Renal cortical epithelial cell (primary cell): Measurements from ENCODE around the gene SMPD3. TPM values are rescaled to one million over a fixed set of nuclear protein-coding genes. Genes with fewer than 3 reads are reported as not detected.
"Not testable (repeated sequence)": the region's sequence is repeated elsewhere in the genome, so short reads cannot be mapped to it uniquely, and the experiment has no call there.

Source experiments
- DNase-seq: peaks from one replicate; pipeline ENCODE4 v3.0.0-alpha.2; 2011; ENCODE audit warnings: low read depth
- total RNA-seq: library from RNA; depleted of rRNA; stranded (reverse); fragments of >200 nt; gene quantifications from 2 replicates; pipeline ENCODE4 v1.2.3, GENCODE V29; 2014

SMPD3 gene
- total RNA-seq: under 0.01 TPM in 1 of 2 replicates, not detected in the other

DNA sequence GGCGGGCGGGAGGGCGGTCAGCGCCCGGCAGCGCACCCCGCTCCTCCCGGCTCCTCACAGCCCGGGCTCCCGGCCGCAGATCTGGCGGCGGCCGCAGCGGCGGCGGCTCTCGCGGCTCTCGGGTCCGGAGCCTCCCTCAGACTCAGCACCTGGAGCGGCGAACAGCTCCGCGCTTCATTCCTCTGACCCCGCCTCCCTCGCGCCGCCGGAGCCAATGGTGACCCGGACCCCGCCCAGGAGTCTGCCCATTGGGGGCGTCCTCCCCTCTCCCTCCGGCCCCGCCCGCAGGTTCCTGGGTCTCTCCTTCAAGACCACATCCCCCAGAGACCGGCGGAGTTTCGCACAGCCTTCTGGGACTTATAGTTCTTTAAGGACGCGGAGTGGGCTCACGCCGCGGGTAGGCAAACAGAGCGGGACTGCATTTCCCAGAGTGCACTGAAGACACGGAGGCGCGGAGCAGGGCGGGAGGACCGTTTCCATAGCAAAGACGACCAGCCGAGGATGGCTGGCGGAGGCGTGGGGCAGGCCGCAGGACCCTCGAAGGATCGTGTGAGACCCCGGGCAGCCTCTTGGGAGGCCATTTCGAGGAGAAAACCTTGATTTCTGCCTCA is at the start of gene SMPD3:
Gene SMPD3 (minus strand): TSS at position 149 of the 611 bp plus-strand sequence. CDS start 76,327 bp downstream, outside the sequence.
- peak; percentile 92 for DNase-seq

DNA sequence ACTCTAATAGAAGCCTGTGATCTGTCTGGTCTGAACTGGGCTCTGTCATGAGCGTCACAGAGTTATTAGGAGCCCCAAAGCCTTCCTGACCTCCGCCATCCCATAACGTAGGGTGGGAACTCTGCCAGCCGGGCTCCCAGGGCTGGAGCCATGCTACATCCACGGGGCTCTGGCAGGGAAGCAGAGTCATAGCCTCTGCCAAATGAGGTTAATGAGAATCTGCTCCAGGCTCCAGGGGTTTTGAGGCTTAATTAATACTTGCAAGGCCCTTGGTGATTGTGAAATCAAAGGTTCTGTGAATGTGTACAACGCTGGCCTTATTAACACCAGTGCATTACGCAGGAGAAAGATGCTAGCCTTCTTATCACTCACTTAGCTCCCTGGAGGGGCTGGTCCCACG is 48.4 kb upstream of the SMPD3 start:
- DNase-seq: peak; percentile 5

DNA sequence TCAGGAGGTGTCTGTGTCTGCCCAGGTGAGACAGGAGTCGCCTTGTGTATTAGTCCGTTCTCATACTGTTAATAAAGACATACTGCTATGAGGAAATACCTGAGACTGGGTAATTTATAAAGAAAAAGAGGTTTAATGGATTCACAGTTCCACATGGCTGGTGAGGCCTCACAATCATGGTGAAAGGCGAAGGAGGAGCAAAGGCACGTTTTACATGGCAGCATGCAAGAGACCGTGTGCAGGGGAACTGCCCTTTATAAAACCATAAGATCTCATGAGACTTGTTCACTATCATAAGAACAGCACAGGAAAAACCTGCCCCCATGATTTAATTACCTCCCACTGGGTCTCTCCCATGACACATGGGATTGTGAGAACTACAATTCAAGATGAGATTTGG is 46.0 kb upstream of the SMPD3 start:
- DNase-seq: not testable (repeated sequence)

DNA sequence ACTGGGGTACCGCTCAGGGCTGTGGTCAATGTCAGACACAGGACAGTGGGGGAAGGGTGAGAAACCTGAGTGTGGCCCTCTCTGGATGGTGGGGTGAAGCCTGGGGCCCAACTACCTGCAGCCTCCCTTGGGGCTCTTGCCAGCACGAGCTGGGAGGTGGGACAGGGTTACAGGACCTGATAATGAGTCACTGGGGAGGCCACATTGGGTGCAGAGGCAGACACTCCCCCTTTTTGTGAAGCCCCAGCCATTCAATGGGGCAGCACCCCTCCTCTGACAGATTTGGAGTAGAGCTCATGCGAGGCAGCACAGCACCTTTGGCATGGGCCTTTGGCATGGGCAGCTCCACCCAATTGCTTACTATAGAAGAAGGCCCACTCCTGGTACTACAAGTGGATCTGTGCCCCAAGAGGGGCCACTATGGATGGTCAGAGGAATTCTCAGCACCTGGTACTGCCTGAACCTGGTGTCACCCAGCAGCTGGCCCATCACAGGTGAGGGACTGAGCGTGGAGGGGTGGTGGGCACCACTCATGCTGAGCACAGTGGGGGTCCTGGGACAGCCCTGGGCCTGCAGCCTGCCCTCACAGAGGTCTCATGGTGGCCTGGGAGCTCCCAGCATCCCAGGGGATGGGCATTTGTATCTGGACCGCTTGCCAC is 45.2 kb upstream of the SMPD3 start:
- no peak for DNase-seq

DNA sequence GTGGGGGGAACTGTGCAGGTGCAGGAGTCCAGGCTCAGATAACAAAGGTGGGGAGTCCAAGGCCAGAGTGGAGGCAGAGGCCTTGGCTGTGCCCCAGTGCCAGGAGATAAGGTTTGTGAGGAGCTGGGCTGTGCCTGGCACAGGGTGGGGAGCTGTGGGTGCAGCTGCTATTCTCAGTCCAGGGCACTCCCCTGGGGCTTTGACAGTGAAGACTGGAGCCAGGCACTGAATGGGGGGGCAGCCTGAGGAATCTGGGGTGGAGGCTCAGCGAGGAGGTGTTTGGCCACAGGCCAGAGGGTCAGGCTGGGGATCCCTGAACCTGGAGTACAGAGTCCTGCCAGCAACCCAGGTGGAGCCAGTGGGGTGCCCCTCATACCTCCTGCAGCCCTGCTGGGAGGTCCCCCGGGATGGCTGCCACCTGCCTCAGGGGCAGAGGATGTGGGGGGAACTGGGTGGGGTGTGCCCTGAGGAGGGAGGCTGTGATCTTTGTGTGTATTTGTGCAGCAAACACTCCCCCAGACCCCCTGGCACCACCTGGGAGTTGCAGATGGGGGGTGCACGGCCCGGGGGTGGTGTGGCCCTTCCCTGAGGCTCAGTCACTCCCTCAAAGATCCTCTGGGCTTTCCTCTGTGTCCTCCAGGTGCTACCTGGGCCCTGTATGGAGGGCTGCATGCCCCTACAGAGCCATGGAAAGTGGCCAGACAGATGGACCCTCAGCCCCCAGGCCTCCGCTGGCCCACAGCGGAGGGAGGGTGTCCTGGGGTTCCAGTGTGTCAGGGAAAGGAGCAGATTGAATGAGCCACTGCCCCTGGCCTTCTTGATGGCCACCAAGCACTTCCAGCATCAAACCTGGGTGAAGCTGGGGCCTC is 44.5 kb upstream of the SMPD3 start:
- no peak for DNase-seq

DNA sequence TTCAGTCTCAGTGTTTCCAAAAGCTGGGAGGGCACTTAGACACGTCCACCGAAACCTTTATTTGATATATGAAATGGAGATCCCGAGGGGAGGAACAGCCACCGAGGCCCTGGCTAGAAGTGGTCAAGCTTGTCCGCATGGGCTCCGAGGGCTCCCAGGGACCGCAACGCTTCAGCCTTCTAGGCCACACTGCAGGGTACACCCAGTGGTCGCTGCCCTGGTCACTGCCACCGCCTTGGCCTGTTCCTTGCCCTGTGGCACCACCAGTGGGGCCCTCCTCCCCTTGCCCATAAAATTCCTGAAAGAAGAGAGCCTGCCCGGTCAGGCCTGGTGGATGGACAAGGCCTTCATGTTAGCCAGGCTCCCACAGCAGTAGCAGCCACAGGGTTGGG is 43.8 kb upstream of the SMPD3 start:
- no peak for DNase-seq

DNA sequence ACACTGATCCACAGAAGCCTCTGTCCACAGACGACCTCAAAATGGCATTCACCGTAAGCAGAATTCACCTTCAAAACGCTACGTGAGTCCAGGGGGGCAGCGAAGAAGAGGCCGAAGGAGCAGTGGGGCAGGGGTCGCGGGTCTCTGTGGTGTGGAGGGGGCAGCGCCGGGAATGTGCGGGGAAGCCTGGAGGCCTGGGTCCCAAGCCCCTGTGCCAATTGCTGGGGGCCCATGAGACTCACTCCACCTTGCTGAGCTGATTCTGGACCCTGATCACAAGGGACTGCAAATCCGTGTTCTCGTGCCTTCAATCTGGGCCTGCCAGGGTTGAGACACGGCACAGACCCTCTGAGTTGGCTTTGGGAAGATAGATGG is 43.3 kb upstream of the SMPD3 start:
- DNase-seq: no peak

DNA sequence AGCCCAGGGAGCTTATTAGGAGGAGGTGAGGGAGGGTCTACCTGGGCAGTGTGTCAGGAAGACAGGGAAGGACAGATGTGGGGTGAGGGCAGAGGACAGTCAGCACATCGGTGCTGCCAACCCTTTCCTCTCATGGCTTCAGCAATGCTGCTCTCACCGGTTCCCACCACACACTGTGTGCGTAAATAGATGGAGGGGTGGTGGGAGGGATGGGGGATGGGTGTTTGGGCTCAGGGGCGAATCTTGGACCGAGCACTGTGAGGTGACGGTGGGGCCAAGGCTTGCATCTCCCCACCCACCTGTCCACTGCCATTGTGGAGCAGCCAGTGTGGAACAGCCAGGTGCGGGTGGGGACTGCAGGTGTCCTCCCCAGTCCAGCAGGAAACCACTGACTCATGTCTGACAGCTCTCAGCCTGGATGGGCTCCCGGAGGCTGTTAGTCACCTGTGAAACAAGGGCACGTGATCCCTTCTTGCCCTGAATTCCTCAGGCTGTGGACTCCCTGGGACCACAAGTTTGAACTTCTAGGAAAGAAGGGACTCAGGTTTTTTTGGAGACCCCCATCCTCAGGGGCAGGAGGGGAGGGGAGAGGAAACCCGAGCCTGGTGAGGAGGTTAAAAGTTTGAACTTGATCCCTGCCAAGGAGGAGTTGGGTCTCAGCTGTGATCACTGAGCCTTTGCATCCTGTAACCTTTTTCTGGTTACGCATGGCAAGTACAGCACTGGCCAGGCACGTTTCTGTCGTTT is 42.7 kb upstream of the SMPD3 start:
- DNase-seq: peak; percentile 83

DNA sequence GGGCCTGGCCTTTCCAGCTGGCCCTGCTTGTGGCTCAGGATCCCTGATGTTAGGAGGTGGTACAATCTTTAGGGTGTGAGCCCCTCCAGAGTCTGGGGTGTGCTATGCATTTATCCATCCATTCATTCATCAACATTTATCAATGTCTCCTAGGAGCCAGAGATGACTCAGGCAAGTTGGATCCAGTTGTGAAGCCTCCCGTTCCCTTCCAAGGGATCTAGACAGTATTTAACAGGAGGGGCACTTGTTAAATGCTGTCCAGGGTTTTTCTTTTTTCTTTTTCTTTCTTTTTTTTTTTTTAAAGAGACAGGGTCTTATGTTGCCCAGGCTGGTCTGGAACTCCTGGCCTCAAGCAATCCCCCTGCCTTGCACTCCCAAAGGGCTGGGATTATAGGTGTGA is 42.0 kb upstream of the SMPD3 start:
- no peak for DNase-seq

DNA sequence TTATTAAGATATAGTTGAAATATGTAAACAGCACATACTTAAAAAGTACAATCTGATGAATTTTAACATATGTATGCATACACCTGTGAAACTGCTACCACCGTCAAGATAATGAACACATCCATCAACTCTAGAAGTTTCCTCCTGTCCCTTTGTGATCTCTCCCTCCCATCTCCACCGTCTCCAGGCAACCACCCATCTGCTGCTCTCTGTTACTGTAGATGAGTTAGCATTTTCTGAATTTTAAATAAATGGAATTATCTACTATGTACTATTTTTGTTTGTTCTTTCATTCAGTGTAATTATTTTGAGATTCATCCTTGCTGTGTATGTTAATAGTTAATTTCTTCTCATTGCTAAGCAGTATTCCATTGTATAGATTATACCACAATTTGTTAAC is 40.2 kb upstream of the SMPD3 start:
- DNase-seq: no peak

DNA sequence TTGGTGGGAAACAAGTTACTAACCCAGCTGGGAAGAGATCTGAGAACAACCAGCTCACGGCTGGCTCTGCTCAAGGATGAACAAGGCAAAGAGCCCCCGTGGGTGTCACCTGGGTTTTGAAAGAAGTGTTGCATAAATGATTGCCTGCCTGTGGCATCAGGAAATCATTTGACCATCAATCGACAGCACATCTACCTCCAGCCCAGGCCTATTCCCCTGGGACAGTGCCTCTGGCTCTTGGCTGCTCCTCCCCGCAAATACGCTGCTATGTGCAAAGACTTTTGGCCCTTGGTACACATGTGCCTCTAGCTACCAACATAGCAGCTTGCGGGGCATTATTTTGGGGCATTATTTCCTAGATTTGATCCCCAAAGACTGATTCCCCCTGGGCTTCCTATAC is 39.4 kb upstream of the SMPD3 start:
- DNase-seq: no peak

DNA sequence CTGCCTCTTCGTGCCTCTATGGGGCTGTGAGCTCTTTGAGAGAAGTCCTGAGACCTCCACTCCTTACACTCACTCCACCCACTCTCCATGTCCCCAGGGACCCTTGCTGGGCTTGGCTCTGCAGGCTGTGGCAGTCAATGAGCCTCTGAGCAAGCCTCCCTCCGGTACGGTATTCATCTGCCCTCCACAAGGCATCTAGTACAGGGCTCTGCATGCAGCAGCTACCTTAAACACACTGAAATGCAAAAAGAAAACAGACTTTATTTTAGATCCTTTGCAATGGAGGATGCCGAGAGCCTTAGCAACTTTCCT is 38.9 kb upstream of the SMPD3 start:
- DNase-seq: no peak

DNA sequence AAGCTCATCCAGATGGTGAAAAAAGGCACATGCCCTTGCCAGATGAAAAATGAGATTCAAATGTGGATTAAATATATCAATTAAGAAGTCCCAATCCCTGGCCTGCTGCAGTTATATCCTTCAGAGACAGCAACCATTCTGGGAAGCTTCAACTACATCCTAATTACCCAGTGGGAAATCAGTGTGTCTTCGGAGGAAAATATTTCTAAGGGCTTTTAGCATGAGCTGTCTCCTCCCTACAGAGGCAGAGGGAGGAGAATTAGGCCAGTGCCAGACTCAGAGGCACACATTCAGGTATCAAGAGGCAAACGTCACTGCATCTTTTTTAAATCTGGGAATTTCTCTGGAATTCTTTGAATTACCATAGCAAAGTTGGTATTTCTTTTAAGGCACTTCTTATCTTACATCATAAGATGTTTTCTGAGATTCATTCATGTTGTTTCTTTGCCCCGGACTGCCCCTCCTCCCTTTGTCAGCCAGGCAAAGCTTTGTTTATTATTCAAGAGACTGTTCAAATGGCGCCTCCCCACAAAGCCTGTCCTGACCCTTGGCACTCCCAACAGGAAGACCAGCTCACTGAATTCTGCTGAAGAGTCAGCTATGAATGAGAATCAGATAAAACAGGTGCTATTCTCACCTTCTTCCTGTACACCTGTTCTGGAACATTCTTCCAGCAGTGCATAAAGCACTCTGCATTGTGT is 38.3 kb upstream of the SMPD3 start:
- DNase-seq: no peak

DNA sequence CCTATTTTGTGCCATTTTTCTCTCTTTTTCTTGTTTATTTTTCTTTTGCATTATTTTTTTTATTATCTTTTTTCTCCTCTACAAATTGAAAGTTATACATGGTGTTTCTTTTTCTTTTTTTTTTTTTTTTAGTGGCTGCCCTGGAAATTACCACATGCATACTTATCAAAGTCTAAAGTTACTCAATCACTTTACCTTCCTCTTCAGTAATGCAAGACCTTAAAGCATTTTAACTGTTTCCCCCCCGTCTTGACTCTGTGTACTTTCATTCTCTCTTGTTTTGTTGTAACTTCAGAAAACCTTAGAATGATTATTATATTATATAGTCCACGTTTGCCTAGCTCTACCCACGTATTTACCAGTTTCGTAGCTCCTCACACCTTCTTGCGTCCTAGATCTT is 33.3 kb upstream of the SMPD3 start:
- no peak for DNase-seq

DNA sequence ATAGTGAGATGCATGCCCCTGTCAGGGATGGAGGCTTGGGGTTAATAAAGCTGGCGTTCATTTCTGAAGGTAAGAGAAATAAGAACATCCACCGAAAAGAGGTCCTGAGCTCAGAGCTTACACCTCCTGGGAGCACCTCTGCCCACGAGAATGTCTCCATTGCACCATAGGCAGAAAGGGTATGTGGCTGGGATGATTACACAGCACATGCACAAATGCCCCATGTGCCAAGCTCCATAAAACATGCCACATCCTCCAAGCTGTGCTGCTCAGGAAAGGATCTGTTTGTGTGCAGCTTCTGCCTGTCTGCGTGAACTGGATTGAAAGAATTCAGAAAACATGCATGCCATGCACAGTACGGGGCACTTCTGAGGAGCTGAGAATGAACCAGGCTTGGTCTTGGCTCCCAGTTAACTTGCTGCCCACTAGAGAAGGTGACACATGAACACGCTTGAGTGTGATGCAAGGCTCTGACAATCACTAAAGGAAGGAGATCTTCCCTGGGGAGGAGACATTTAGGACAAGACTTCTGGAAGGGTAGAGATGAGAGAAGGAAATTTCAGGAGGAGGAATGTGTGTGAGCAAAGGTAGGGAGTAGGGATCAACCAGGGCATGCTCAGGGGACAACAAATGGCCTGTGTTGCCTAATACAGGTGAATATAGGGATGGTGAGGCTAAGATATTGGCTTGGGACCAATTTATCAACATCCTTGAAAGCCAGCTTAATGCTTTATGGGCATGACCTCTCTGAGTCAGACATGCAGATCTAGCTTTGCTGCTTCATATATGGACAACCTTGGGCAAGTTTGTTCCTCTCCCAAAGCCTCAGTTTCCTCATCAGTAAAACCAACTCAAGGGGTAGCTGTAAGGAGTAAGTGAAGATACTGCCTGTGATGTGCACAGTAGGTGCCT is 32.0 kb upstream of the SMPD3 start:
- DNase-seq: no peak

DNA sequence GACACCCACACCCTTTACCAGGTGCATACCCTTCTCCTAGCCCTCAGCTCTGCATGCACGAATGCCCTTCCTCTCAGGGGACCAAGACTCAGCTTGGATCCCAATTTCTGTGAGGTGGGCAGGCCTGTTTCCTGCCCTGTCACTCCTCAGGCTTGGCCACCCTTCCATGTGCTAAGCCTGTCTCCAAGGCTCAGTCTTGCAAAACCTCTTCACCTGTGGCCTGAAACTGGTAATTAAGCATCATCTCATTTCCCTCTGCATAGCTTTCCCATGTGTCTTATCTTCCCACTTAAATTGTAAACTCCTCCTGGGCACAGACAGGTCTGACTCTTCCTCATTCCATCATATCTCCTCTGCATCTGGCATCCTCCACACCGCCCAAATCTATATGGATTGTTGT is 31.0 kb upstream of the SMPD3 start:
- DNase-seq: no peak

DNA sequence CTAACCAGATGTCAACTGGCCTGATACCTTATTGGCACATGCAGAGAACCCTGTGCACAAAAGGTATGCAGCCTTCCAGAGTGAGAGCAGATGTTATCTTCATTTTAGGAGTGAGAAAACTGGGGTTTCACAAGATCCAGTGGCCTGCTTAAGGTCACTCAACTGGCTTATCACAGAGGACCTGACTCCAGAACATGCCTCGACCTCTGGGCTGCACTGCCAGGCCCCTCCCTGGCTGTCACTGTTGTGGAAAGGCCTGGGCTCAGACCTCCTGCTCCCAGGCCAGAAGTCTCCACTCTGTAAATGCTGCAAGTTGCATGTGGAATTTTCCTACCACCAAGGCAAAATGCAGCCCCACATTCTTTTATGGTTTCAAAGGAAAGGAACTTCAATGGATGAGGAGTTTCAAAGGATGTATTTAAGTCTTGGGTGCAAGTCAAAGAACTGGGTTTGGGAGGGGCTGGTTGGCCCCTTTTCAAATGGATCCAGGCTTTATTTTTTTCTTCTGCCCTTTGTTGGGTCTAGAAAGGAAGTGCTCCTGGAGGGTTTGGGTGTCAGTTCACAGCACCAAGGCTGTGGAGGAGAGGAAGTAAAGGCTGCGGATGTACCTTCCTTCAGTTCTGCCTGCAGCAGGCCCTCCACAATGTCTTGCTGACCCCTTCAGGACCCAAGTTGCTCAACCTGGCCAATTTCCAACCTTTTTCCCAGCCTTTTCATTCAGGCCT is 30.4 kb upstream of the SMPD3 start:
- no peak for DNase-seq

DNA sequence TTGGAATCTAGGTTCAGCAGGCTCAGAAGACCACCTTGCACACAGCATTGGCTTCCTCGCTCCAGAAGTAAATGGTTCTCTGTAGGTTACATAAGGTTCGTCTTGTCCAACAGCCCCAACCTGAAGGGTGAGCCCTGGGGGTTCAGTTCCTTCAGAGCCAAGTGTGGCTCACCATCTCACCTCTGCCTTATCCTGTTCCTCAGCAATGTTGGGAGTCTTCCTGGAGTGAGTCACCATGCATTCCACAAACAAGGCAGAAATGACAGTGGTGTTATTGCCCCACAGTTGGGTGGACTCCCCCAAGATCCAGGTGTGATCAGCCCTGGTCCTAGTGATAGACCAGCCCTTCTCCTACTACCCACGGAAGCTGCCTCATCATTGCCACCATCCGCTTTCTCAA is 26.8 kb upstream of the SMPD3 start:
- no peak for DNase-seq

DNA sequence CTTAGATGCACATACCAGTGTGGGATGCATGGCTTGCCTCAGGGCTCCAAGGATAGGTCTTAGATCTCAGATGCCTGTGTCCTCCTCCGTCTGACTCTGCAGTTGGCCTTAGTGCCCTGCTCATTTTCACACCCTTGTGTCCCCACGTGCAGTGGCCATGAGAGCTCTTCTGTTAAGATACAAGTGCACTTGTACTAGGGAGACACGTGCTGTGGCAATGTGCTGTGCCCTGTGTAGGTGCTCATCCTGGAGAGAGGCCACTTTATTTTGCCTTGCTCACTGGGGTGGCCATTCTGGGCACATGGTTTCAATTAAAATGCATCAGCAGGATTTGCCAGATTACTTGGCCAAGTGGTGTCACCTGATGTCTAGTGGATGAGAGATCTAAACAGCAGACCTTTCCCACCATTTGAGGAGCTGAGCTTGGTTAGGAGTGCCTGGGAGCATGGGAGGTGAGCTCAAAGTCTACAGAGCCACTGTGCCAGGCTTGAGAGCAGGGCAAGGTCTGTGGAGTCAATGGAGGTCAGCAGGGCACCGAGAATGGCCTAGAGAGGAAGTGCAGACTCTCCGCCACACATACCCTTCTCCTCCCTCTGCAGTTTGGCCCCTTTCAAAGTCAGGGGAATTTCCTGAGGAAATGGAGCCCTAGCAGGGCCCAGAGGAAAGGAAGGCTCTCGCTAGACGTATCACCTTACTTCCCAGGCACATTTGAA is 25.2 kb upstream of the SMPD3 start:
- no peak for DNase-seq
